Left ventricle myocardium inferior (tissue), 1 donor: ENCODE data around the gene SNRK. TPM values are rescaled to one million over a fixed set of nuclear protein-coding genes. Genes with fewer than 3 reads are reported as not detected.

Experiments
- DNase-seq: peaks from one replicate; pipeline ENCODE4 v3.0.0-alpha.2; 2020
- H3K27ac ChIP-seq: fragments of 200-600 bp; replicated peaks from 2 replicates; pipeline ENCODE4 v1.8.0; 2021
- H3K27me3 ChIP-seq: fragments of 200-600 bp; 2 replicates; pipeline ENCODE4 v1.8.0; 2021; ENCODE audit warnings: low read depth
- H3K36me3 ChIP-seq: fragments of 200-600 bp; 2 replicates; pipeline ENCODE4 v1.8.0; 2021
- H3K4me1 ChIP-seq: fragments of 200-600 bp; 2 replicates; pipeline ENCODE4 v1.8.0; 2021
- H3K4me3 ChIP-seq: fragments of 200-600 bp; 2 replicates; pipeline ENCODE4 v1.8.0; 2021; ENCODE audit warnings: mild to moderate bottlenecking, moderate library complexity
- H3K9me3 ChIP-seq: fragments of 200-600 bp; replicated peaks from 2 replicates; pipeline ENCODE4 v1.8.0; 2021
- CTCF ChIP-seq: fragments of 200-600 bp; IDR thresholded peaks from 2 replicates; pipeline ENCODE4 v1.8.0; 2021; ENCODE audit warnings: antibody characterized with exemption, mild to moderate bottlenecking, borderline replicate concordance
- intact Hi-C: fragments of 100-400 bp; cut with micrococcal nuclease; formaldehyde crosslinking; loops from one replicate; pipeline ENCODE4 v1.11.0; 2022
- total RNA-seq: library from RNA; stranded (reverse); fragmentation: NEBNext Ultra II Directional; extraction: Animal tissue kit (Norgen Biotek cat#: 25700); gene quantifications from one replicate; pipeline ENCODE4 v1.2.1, GENCODE V29; 2021
- donor health status: DM: no; HTN: yes; CAD: no; lungs with severe emphysema.

The SNRK gene
- total RNA-seq, 1 donor from 2014 or later = 23.1 TPM

DNA sequence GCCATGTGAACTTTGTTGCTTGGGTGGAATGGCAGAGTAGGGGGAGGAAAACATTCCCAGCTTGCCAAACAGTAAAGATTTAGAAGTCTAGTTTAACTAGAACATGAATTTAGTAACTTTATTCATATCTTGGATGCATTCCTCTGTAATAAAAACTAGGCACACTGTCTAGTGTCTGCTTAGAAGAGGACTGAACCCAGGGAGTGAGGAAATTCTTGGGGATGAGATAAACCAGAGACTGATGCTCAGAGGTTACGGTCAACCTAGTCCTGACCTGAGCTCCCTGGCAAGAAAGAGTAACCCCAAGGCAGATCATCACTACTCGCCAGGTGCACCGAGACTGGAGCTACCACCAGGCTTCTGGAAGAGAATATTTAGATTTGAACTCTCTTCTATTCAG is 58.2 kb downstream of the SNRK start:
- H3K4me3 ChIP-seq = no peak overlapping the region
- H3K4me1 ChIP-seq = peaks cover 61% of the 10 kb centered on the region
- intact Hi-C loops = no loop called here
- DNase-seq = no peak
- peaks cover 95% of the 10 kb centered on the region for H3K36me3 ChIP-seq
- peak overlapping the region; percentile 13 for H3K27ac ChIP-seq
- no peaks in the 10 kb centered on the region for H3K27me3 ChIP-seq
- H3K9me3 ChIP-seq = no peaks in the 10 kb centered on the region
- TF ChIP-seq CTCF = no peak

GRCh38 chr3:43345246-43345645 is 58.9 kb downstream of the SNRK start:
- DNase-seq = no peak
- intact Hi-C loops = no loop called here
- no peaks in the 10 kb centered on the region for H3K27me3 ChIP-seq
- no peaks in the 10 kb centered on the region for H3K9me3 ChIP-seq
- H3K4me1 ChIP-seq = peaks cover 66% of the 10 kb centered on the region
- TF ChIP-seq CTCF = no peak
- H3K36me3 ChIP-seq = peaks cover 96% of the 10 kb centered on the region
- peak overlapping the region; percentile 13 for H3K27ac ChIP-seq
- no peak overlapping the region for H3K4me3 ChIP-seq

DNA sequence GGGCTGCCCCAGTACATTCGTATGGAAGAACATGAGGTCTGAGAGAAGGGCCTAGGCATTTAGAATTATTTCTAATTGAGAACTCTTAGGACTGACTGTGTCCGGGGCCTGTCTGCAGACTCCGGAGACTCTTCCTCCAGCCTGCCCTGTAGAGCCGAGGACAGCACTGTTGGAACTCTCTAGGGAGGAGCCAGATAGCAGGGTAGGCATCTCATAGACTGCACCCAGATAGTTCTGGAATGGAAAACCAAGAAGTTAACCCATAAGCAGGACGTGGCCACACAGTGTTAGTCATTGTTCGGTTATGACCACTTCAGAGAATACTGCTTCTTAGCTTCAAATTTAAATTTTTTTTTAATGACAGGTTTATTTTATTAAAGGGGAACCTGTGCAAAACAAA is 59.5 kb downstream of the SNRK start:
- H3K9me3 ChIP-seq = no peaks in the 10 kb centered on the region
- no peaks in the 10 kb centered on the region for H3K27me3 ChIP-seq
- H3K4me1 ChIP-seq = peaks cover 61% of the 10 kb centered on the region
- H3K4me3 ChIP-seq = no peak overlapping the region
- peaks cover 96% of the 10 kb centered on the region for H3K36me3 ChIP-seq
- H3K27ac ChIP-seq = peak overlapping the region; percentile 13
- intact Hi-C loops = no loop called here
- no peak for TF ChIP-seq CTCF
- DNase-seq = no peak

GRCh38 chr3:43346978-43347749 is 60.8 kb downstream of the SNRK start:
- Histone ChIP-seq H3K9me3 (peaks cover 10% of the 10 kb centered on the region), H3K36me3 (peaks cover 91% of the 10 kb centered on the region), H3K27ac (no peak overlapping the region), H3K4me3 (no peak overlapping the region), H3K27me3 (no peaks in the 10 kb centered on the region), H3K4me1 (peaks cover 50% of the 10 kb centered on the region)
- intact Hi-C loops = no loop called here
- no peak for TF ChIP-seq CTCF
- DNase-seq = no peak

DNA sequence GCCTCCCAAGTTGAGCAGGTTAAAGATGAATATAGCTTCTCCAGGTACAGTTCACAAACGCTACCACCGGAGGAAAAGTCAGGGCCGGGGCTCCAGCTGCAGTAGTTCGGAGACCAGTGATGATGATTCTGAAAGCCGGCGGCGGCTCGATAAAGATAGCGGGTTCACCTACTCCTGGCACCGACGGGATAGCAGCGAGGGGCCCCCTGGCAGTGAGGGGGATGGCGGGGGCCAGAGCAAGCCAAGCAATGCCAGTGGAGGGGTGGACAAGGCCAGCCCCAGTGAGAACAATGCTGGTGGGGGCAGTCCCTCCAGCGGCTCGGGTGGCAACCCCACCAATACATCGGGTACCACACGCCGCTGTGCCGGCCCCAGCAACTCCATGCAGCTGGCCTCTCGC is 61.4 kb downstream of the SNRK start:
- peaks cover 85% of the 10 kb centered on the region for H3K36me3 ChIP-seq
- H3K27ac ChIP-seq = no peak overlapping the region
- H3K4me3 ChIP-seq = no peak overlapping the region
- intact Hi-C loops = no loop called here
- no peaks in the 10 kb centered on the region for H3K27me3 ChIP-seq
- no peak for DNase-seq
- H3K4me1 ChIP-seq = peaks cover 44% of the 10 kb centered on the region
- no peak for TF ChIP-seq CTCF
- H3K9me3 ChIP-seq = peaks cover 16% of the 10 kb centered on the region
